B cell (primary cell): ENCODE measurements around the gene NRP1.

Source experiments
- EZH2 ChIP-seq: IDR thresholded peaks from 2 replicates; pipeline ENCODE4 v1.6.1; 2012; ENCODE audit warnings: borderline replicate concordance, low read depth, mild to moderate bottlenecking, moderate library complexity, low read length; ENCODE audit not compliant: insufficient read depth, poor library complexity, severe bottlenecking
- TF ChIP-seq, protein P1 (sequence below): fragments of 200-600 bp; IDR thresholded peaks from one replicate; pipeline ENCODE4 v1.8.0; 2022; ENCODE audit warnings: antibody characterized with exemption, mild to moderate bottlenecking

DNA sequence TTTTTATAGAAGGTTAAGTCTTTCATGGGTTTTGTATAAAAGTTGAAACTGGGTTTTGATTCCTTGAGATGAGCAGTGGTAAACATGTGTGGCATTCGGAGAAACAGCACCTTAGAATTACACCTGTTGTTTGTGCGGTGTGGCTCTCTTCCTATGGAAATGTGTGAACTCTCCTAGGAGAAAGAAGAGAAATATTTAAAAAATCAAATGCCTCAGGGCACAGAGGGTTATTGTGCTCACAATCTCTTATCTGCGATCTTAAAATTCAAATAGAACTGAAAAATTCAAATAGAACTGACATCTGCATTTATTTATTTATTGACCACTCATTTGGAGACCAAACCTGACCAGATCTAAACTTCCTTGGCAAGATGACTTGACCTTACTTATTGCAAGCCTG, 18.1 kb upstream of the NRP1 start:
- TF ChIP-seq, protein P1, sequence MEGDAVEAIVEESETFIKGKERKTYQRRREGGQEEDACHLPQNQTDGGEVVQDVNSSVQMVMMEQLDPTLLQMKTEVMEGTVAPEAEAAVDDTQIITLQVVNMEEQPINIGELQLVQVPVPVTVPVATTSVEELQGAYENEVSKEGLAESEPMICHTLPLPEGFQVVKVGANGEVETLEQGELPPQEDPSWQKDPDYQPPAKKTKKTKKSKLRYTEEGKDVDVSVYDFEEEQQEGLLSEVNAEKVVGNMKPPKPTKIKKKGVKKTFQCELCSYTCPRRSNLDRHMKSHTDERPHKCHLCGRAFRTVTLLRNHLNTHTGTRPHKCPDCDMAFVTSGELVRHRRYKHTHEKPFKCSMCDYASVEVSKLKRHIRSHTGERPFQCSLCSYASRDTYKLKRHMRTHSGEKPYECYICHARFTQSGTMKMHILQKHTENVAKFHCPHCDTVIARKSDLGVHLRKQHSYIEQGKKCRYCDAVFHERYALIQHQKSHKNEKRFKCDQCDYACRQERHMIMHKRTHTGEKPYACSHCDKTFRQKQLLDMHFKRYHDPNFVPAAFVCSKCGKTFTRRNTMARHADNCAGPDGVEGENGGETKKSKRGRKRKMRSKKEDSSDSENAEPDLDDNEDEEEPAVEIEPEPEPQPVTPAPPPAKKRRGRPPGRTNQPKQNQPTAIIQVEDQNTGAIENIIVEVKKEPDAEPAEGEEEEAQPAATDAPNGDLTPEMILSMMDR = no peak
- no peak for TF ChIP-seq EZH2
